GM10266 (cell line): Measurements from ENCODE around the gene CUBN.

Experiments
- DNase-seq: peaks from one replicate; pipeline ENCODE4 v3.0.0; 2012; ENCODE audit errors: extremely low spot score
- CTCF ChIP-seq: IDR thresholded peaks from 2 replicates; pipeline ENCODE4 v1.5.1; 2012; ENCODE audit warnings: mild to moderate bottlenecking, low read depth; ENCODE audit not compliant: control insufficient read depth, insufficient read depth; ENCODE audit errors: missing control alignments

CUBN gene

GRCh38 chr10:17064435-17064834 is 65.2 kb downstream of the CUBN start:
- TF ChIP-seq CTCF: no peak
- no peak for DNase-seq

- TF ChIP-seq CTCF: no peak
- no peak for DNase-seq
Observed at GRCh38 chr10:17062955-17063484, 66.6 kb downstream of the CUBN start.

GRCh38 chr10:17062493-17062892 is 67.1 kb downstream of the CUBN start:
- DNase-seq: no peak
- no peak for TF ChIP-seq CTCF

GRCh38 chr10:17062009-17062408 is 67.6 kb downstream of the CUBN start:
- no peak for DNase-seq
- TF ChIP-seq CTCF: no peak

GRCh38 chr10:17061418-17061817 is 68.2 kb downstream of the CUBN start:
- TF ChIP-seq CTCF: no peak
- no peak for DNase-seq

GRCh38 chr10:17060289-17060688 is 69.3 kb downstream of the CUBN start:
- DNase-seq: no peak
- TF ChIP-seq CTCF: no peak

GRCh38 chr10:17059197-17059688 is 70.4 kb downstream of the CUBN start:
- no peak for DNase-seq

More at GRCh38 chr10:17059197-17059688, 70.4 kb downstream of the CUBN start:
- no peak for TF ChIP-seq CTCF
